ENCODE data around the gene RAB11FIP4. TPM values are rescaled to one million over a fixed set of nuclear protein-coding genes. Genes with fewer than 3 reads are reported as not detected.

The RAB11FIP4 gene
- total and polyA plus RNA-seq, 2 of the 8 experiments (the other 6 are each of a cell fraction or from before 2014, with no cell fraction given) = 21.7 to 53.2 TPM

- Histone ChIP-seq H3K4me2 (ENCODE audit: insufficient read depth in 1 of 2, low read depth in 2 of 2, low read length in 2 of 2) (0 out of 4 replicates have a peak overlapping the region, but pooled peaks of 1 of the 2 experiments have one; percentile 8), H2BK12ac (ENCODE audit: low read depth, low read length) (no peak overlapping the region), H3K9me3 (ENCODE audit: insufficient read depth in 2 of 2, low read depth in 1 of 2, low read length in 1 of 2) (no peaks in the 10 kb centered on the region), H3K9ac (replicated peaks in 1 of 4; ENCODE audit: extremely low read depth in 1 of 4, low read depth in 3 of 4, low read length in 3 of 4) (no peak overlapping the region), H2BK120ac (replicated peaks; ENCODE audit: low read depth, low read length) (no peak overlapping the region), H3K79me2 (ENCODE audit: control insufficient read depth in 1 of 2, insufficient read depth in 2 of 2, low read length in 2 of 2) (no peaks in the 10 kb centered on the region), H3K4ac (replicated peaks; ENCODE audit: insufficient read length, low read depth, low read length) (no peak overlapping the region), H2AFZ (ENCODE audit: low read length) (no peak overlapping the region), H3K4me3 (ENCODE audit: extremely low read depth in 1 of 4, insufficient read depth in 2 of 4, low read depth in 3 of 4, low read length in 4 of 4) (no peak overlapping the region), H2BK5ac (ENCODE audit: low read depth, low read length) (no peak overlapping the region; the same call in 1 of the 2 replicates), H4K8ac (ENCODE audit: extremely low read depth, insufficient read depth, low read length) (no peak overlapping the region), H3K27me3 (replicated peaks in 1 of 4; ENCODE audit: control insufficient read depth in 3 of 4, extremely low read depth in 1 of 4, insufficient read depth in 3 of 4, low read length in 3 of 4) (no peaks in the 10 kb centered on the region), H2BK15ac (ENCODE audit: low read length) (no peak overlapping the region), H3K23me2 (ENCODE audit: low read depth, low read length) (no peaks in the 10 kb centered on the region), H3K56ac (replicated peaks; ENCODE audit: insufficient read length, low read depth, low read length) (no peak overlapping the region), H3K4me1 (replicated peaks in 1 of 4; ENCODE audit: control insufficient read depth in 3 of 4, insufficient read depth in 4 of 4, low read length in 3 of 4) (peaks cover 0 to 11% (median 3%) of the 10 kb centered on the region in 4 experiments; a peak in 3 of 7 replicates), H3K27ac (ENCODE audit: low read depth, low read length) (no peak overlapping the region), H3K18ac (ENCODE audit: extremely low read depth, low read length) (no peak overlapping the region; the same call in 1 of the 2 replicates), H3K23ac (ENCODE audit: insufficient read length) (no peak overlapping the region), H3K14ac (ENCODE audit: insufficient read length) (no peak overlapping the region), H2BK20ac (ENCODE audit: low read length) (no peak overlapping the region), H3K36me3 (ENCODE audit: control insufficient read depth in 2 of 4, insufficient read depth in 4 of 4, low read length in 3 of 4) (no peaks in the 10 kb centered on the region), H3K79me1 (ENCODE audit: low read depth, low read length) (no peaks in the 10 kb centered on the region), H4K5ac (ENCODE audit: insufficient read length, low read depth, low read length) (no peak overlapping the region), H4K91ac (replicated peaks; ENCODE audit: insufficient read length, low read length) (peak overlapping the region; percentile 16), H2AK5ac (ENCODE audit: low read depth, low read length) (no peak overlapping the region), H4K20me1 (replicated peaks in 1 of 2; ENCODE audit: control insufficient read depth in 1 of 2, insufficient read depth in 2 of 2, low read length in 2 of 2) (no peaks in the 10 kb centered on the region)
- CTCF ChIA-PET (ENCODE audit: partially characterized antibody) = interaction anchor here (1.2 to 17.3 kb wide), 3 partner anchors 87 to 411 kb away, joined by 4 to 325 read pairs (median 6); no protein-coding TSS in a partner anchor
- WGBS, 2 experiments (ENCODE audit: extremely low coverage in 1 of 2, insufficient coverage in 1 of 2, insufficient read length in 1 of 2, insufficient replicate concordance in 2 of 2, low coverage in 1 of 2, low lambda C conversion rate in 2 of 2, missing lambda C conversion rate in 1 of 2) = 87% methylated on average over 9 of the region's 12 CpGs; no CpG with 5 or more reads in 1 of the 2 experiments
- POLR2A ChIA-PET (ENCODE audit: partially characterized antibody) = no interaction called here
- DNase-seq (ENCODE audit: low read depth in 1 of 2, low spot score in 2 of 2) (no peak), FAIRE-seq (no peak)
- TF ChIP-seq RNF2 (IDR thresholded peaks at IDR 0.05; ENCODE audit: borderline replicate concordance, low read depth, low read length, missing control alignments, poor library complexity, severe bottlenecking) = no peak
- no peak for TF ChIP-seq NANOG (IDR thresholded peaks at IDR 0.05; ENCODE audit: insufficient read depth, low read depth, low read length, poor library complexity, severe bottlenecking)
- no peak for TF ChIP-seq POU5F1 (IDR thresholded peaks at IDR 0.05; ENCODE audit: low read depth, low read length)
- TF ChIP-seq KDM5A (IDR thresholded peaks at IDR 0.05; ENCODE audit: low read length) = no peak
- no peak for TF ChIP-seq SIX5 (IDR thresholded peaks at IDR 0.05; ENCODE audit: low read depth, low read length)
- no peak for TF ChIP-seq EZH2 (IDR thresholded peaks at IDR 0.05; ENCODE audit: low read depth, low read length, severe bottlenecking)
Measured at GRCh38 chr17:31431098-31431851, 39.8 kb downstream of the RAB11FIP4 start.
